Osteoblast (primary cell): Measurements from ENCODE around the gene CTRB2. TPM values are rescaled to one million over a fixed set of nuclear protein-coding genes. Genes with fewer than 3 reads are reported as not detected.
"Not testable (repeated sequence)": the region's sequence is repeated elsewhere in the genome, so short reads cannot be mapped to it uniquely, and the experiment has no call there.

Experiments used
- DNase-seq: peaks from one replicate; pipeline ENCODE4 v3.0.0; 2011; ENCODE audit warnings: low spot score, mixed read lengths; ENCODE audit not compliant: insufficient read length; ENCODE audit errors: missing footprints
- H2AFZ ChIP-seq: 2 replicates; pipeline ENCODE4 v1.6.0; 2011; ENCODE audit warnings: mild to moderate bottlenecking, low read length
- H3K27ac ChIP-seq: 2 replicates; pipeline ENCODE4 v1.5.1; 2011; ENCODE audit warnings: mild to moderate bottlenecking, low read depth, low read length, moderate library complexity
- H3K27me3 ChIP-seq: 2 replicates; pipeline ENCODE4 v1.6.0; 2012; ENCODE audit warnings: mild to moderate bottlenecking, control low read depth, inconsistent platforms, low read length, moderate library complexity; ENCODE audit not compliant: insufficient read depth
- H3K36me3 ChIP-seq: 2 replicates; pipeline ENCODE4 v1.5.1; 2011; ENCODE audit warnings: mild to moderate bottlenecking, low read length, control low read depth, moderate library complexity; ENCODE audit not compliant: insufficient read depth
- H3K4me1 ChIP-seq: 2 replicates; pipeline ENCODE4 v1.5.1; 2011; ENCODE audit warnings: mild to moderate bottlenecking, low read length, control low read depth, moderate library complexity; ENCODE audit not compliant: insufficient read depth
- H3K4me2 ChIP-seq: 2 replicates; pipeline ENCODE4 v1.6.0; 2011; ENCODE audit warnings: mild to moderate bottlenecking, low read length; ENCODE audit not compliant: insufficient read depth
- H3K4me3 ChIP-seq: fragments of 200-600 bp; sonication (generic); 3 replicates; pipeline ENCODE4 v1.5.1; 2012; ENCODE audit warnings: mild to moderate bottlenecking, low read length, inconsistent platforms; ENCODE audit not compliant: insufficient read depth
- H3K79me2 ChIP-seq: 2 replicates; pipeline ENCODE4 v1.6.0; 2012; ENCODE audit warnings: mild to moderate bottlenecking, low read length, control low read depth, inconsistent platforms; ENCODE audit not compliant: insufficient read depth
- H3K9me3 ChIP-seq: 2 replicates; pipeline ENCODE4 v1.5.1; 2011; ENCODE audit warnings: low read depth, low read length, control low read depth
- H4K20me1 ChIP-seq: 2 replicates; pipeline ENCODE4 v1.6.0; 2012; ENCODE audit warnings: mild to moderate bottlenecking, low read length, control low read depth; ENCODE audit not compliant: insufficient read depth
- total RNA-seq: library from RNA; depleted of rRNA; stranded (reverse); fragments of >200 nt; gene quantifications from 2 replicates; pipeline ENCODE4 v1.2.3, GENCODE V29; 2012
- TF ChIP-seq, protein P1 (sequence below): IDR thresholded peaks from 2 replicates; pipeline ENCODE4 v1.5.1; 2011; ENCODE audit warnings: mild to moderate bottlenecking, low read depth, low read length, moderate library complexity; ENCODE audit errors: extremely low read depth

Gene CTRB2
- total RNA-seq, 1 donor, result not detected

DNA sequence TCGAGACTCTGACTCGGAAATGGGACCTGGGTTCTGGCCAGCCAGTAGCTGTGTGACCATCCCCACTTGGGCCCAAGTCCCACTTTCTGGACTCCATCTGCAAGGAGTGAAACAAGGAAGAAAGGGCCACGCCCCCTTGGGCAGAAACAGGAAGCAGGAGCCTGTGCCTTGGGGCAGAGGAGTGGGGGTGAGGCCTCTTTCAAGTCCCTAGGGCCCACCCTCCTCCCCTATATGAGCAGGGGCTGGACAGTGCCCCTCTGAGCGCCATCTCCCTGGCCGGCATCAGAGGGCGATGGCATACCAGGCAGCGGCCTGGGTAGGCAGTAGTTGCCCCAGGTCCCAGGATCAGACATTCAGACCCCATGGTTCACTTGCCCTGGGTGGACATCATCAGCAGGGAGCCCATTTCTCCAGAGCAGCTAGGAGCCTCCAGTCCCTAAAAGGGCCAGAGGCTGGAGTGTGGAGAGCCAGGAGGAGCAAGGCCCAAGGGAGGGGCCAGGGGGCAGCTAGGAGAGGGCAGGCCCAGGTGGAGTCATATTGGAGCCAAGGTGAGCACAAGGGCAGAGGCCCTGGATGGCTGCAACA lies 37.4 kb upstream of the CTRB2 start:
- Histone ChIP-seq H3K27me3 (no peaks in the 10 kb centered on the region), H3K79me2 (peaks cover 96% of the 10 kb centered on the region), H4K20me1 (peaks cover 44% of the 10 kb centered on the region), H3K9me3 (no peaks in the 10 kb centered on the region), H3K4me1 (peaks cover 68% of the 10 kb centered on the region), H3K36me3 (peaks cover 51% of the 10 kb centered on the region), H3K27ac (peak overlapping the region; percentile 99), H2AFZ (no peak overlapping the region), H3K4me3 (peak overlapping the region; percentile 24), H3K4me2 (peak overlapping the region; percentile 72)
- TF ChIP-seq, protein P1, sequence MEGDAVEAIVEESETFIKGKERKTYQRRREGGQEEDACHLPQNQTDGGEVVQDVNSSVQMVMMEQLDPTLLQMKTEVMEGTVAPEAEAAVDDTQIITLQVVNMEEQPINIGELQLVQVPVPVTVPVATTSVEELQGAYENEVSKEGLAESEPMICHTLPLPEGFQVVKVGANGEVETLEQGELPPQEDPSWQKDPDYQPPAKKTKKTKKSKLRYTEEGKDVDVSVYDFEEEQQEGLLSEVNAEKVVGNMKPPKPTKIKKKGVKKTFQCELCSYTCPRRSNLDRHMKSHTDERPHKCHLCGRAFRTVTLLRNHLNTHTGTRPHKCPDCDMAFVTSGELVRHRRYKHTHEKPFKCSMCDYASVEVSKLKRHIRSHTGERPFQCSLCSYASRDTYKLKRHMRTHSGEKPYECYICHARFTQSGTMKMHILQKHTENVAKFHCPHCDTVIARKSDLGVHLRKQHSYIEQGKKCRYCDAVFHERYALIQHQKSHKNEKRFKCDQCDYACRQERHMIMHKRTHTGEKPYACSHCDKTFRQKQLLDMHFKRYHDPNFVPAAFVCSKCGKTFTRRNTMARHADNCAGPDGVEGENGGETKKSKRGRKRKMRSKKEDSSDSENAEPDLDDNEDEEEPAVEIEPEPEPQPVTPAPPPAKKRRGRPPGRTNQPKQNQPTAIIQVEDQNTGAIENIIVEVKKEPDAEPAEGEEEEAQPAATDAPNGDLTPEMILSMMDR, result no peak
- DNase-seq, result peak; percentile 94

DNA sequence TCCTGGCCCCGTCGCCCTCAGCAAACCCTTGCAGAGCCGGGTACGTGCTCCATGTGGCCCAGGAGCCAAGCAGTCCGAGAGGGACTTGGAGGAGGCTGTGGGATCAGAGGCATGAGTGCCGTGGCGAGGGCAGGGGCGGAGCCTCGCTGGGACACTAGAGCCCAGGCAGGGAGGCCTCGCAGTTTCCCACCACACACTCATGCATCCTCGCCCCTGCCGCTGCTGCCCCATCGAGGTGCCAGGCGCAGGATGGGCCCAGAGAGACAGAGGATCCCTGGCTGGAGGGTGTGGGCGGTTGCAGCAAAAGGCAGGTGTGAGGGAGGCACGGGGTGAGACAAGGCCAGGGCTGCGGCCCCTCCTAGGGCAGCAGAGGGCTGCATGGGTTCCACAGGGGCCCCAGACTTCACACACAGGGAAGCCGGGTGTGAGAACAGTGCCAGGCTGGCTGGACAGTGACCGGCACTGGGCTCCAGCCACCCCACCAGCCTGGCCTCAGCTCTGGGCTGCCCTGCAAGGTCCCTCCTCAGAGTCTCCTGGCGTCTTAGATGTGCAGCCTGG lies 36.8 kb upstream of the CTRB2 start:
- Histone ChIP-seq H3K79me2 (peaks cover 96% of the 10 kb centered on the region), H3K4me3 (peak overlapping the region; percentile 10), H3K4me2 (peak overlapping the region; percentile 72), H3K27me3 (no peaks in the 10 kb centered on the region), H3K9me3 (no peaks in the 10 kb centered on the region), H4K20me1 (peaks cover 38% of the 10 kb centered on the region), H3K36me3 (peaks cover 51% of the 10 kb centered on the region), H3K4me1 (peaks cover 68% of the 10 kb centered on the region), H3K27ac (peak overlapping the region; percentile 99), H2AFZ (no peak overlapping the region)
- DNase-seq, result no peak
- TF ChIP-seq, protein P1, result no peak

DNA sequence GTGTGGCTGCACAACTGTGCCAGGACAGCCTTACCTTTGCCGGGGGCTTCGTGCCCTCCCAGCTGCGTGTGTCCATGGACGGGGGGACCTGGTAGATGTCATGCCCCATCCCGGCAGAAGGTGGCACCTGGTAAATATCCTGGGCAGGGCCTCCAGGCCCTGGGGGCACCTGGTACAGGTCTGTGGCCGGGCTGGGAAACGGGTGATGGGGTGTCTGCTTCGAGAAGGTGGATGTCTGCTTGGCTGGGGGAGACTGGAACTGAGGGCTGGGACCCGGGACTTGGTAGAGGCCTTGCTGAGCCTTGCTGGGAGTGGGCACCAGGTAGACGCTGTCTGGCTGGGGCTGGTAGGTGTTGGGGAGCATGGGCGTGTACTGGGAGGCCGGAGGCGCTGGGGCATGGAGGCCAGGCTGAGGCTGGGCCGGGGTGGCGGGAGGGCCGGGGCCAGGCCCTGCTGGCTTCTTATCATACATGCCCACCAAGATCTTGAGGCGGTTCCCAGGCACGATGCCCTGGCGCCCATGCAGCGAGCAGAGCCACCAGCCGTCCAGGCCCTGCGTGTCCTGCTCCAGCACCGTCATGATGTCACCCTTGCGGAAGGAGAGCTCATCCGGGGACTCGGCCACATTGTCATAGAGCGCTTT lies 35.6 kb upstream of the CTRB2 start:
- peaks cover 96% of the 10 kb centered on the region for H3K79me2 ChIP-seq
- not testable (repeated sequence) for H3K9me3 ChIP-seq, H3K4me3 ChIP-seq, H3K4me2 ChIP-seq, DNase-seq, H3K27me3 ChIP-seq, H2AFZ ChIP-seq
- H3K36me3 ChIP-seq, result peaks cover 53% of the 10 kb centered on the region
- H4K20me1 ChIP-seq, result peaks cover 35% of the 10 kb centered on the region
- H3K27ac ChIP-seq, result peak overlapping the region; percentile 99
- H3K4me1 ChIP-seq, result peaks cover 66% of the 10 kb centered on the region

DNA sequence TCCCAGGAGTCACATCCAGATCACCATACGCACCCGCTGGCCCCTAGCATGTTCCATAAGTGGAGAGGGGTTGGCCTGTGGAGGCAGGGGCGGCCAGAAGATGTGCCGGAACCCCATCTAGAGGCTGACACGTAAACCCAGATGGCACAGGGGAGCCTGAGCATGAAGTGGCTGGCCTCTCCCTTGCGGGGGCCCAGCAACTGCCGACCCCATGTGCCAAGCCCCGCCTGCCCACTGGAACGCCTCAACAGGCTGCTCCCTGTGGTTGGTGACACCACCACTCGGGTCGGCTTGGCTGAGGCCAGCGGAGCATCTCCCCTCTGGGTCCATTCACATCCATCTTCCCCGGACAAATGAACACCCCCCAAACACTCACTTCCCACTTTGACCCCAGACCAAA lies 35.0 kb upstream of the CTRB2 start:
- TF ChIP-seq, protein P1, result no peak
- Histone ChIP-seq H3K4me1 (peaks cover 60% of the 10 kb centered on the region), H4K20me1 (peaks cover 35% of the 10 kb centered on the region), H3K27ac (peak overlapping the region; percentile 48), H3K36me3 (peaks cover 54% of the 10 kb centered on the region), H3K9me3 (no peaks in the 10 kb centered on the region), H3K4me3 (no peak overlapping the region), H3K4me2 (no peak overlapping the region), H2AFZ (no peak overlapping the region), H3K27me3 (no peaks in the 10 kb centered on the region), H3K79me2 (peaks cover 96% of the 10 kb centered on the region)
- no peak for DNase-seq
